ENCODE results near the gene TATDN3. TPM values are rescaled to one million over a fixed set of nuclear protein-coding genes. Genes with fewer than 3 reads are reported as not detected.
"Not testable (repeated sequence)": the region's sequence is repeated elsewhere in the genome, so short reads cannot be mapped to it uniquely, and the experiment has no call there.

TATDN3 gene
- total RNA-seq, 1 experiment from 2014 or later: 10.3 TPM

DNA sequence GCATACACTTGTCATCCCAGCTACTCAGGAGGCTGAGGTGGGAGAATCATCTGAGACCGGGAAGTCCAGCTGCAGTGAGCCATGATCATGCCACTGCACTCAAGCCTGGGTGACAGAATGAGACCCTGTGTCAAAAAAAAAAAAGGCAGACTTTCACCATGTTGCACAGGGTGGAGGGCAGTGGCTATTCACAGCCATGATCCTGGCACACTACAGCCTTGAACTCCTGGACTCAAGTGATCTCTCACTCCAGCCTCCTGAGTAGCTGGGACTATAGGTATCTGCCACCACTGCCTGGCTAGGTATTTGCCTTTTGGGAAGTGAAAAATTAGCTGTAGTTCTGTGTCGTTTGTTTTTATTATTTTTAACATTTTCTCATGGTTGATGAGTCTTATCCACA is 36.7 kb downstream of the TATDN3 start:
- H3K4me1 Mint-ChIP-seq (ENCODE audit: low read depth, unreplicated experiment): peaks cover 7% of the 10 kb centered on the region
- intact Hi-C loops (cut with micrococcal nuclease; ENCODE audit: unreplicated experiment): no loop called here
- CTCF ChIA-PET: interaction anchor here (0.5 to 0.6 kb wide), 2 partner anchors 214 to 422 kb away, joined by 3 read pairs; no protein-coding TSS in a partner anchor
- H3K27ac Mint-ChIP-seq (ENCODE audit: unreplicated experiment): no peak overlapping the region
- BruUV-seq (replicated peaks): no TSS peak
- TF ChIP-seq CTCF (IDR thresholded peaks at IDR 0.05; ENCODE audit: unreplicated experiment): no peak
- H3K9me3 Mint-ChIP-seq (ENCODE audit: low read depth, unreplicated experiment): peaks cover 17% of the 10 kb centered on the region
- no peak overlapping the region for H3K4me3 Mint-ChIP-seq (ENCODE audit: low read depth, unreplicated experiment)
- no peak for DNase-seq
- H3K36me3 Mint-ChIP-seq (ENCODE audit: insufficient read depth, unreplicated experiment): peaks cover 4% of the 10 kb centered on the region
- H3K27me3 Mint-ChIP-seq (ENCODE audit: unreplicated experiment): no peaks in the 10 kb centered on the region

DNA sequence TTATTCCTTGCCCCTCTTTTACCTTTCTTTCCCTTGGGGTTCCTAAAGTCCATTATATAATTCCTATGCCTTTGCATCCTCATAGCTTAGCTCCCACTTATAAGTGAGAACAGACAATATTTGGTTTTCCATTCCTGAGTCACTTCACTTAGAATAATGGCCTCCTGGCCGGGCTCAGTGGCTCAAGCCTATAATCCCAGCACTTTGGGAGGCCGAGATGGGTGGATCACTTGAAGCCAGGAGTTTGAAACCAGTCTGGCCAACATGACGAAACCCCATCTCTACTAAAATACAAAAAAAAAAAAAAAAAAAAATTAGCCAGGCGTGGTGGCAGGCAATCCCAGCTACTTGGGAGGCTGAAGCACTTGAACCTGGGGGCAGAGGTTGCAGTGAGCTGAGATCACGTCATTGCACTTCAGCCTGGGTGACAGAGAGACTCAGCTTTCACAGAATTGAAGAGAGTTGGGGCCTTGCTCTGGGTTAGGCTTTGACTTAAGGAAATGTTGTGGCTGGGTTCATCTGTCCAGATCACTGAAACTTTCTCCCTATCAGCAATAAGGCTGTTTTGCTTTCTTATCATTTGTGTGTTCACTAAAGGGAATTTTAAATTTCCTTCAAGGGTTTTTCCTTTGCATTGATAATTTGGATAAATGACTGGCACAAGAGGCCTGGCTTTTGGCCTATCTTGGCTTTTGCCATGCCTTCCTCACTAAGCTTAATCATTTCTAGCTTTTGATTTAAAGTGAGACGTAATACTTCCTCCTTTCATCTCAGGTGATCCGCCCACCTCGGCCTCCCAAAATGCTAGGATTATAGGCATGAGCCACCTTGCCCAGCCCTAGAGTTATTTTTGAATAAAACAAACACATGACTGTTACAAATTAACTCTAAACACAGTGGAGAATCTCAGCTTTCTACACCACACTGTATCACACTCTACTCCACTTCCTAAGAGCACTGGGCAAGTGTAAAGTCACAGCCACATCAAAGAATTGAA is 41.8 kb downstream of the TATDN3 start:
- intact Hi-C loops (cut with micrococcal nuclease; ENCODE audit: unreplicated experiment): loop anchor here (2.0 kb wide), 1 partner anchor 25 kb away; the partner anchor contains the start of gene FLVCR1
- peak overlapping the region; percentile 48 for H3K4me3 Mint-ChIP-seq (ENCODE audit: low read depth, unreplicated experiment)
- H3K9me3 Mint-ChIP-seq (ENCODE audit: low read depth, unreplicated experiment); H3K27me3 Mint-ChIP-seq (ENCODE audit: unreplicated experiment); H3K36me3 Mint-ChIP-seq (ENCODE audit: insufficient read depth, unreplicated experiment); BruUV-seq (replicated peaks): not testable (repeated sequence)
- CTCF ChIA-PET: interaction anchor here (0.6 to 1.9 kb wide), 16 partner anchors 12 to 1182 kb away, joined by 3 to 18 read pairs (median 4); partner anchors contain the start of gene FLVCR1
- peak overlapping the region; percentile 88 for H3K27ac Mint-ChIP-seq (ENCODE audit: unreplicated experiment)
- peaks cover 27% of the 10 kb centered on the region for H3K4me1 Mint-ChIP-seq (ENCODE audit: low read depth, unreplicated experiment)
- DNase-seq: peak; percentile 87

DNA sequence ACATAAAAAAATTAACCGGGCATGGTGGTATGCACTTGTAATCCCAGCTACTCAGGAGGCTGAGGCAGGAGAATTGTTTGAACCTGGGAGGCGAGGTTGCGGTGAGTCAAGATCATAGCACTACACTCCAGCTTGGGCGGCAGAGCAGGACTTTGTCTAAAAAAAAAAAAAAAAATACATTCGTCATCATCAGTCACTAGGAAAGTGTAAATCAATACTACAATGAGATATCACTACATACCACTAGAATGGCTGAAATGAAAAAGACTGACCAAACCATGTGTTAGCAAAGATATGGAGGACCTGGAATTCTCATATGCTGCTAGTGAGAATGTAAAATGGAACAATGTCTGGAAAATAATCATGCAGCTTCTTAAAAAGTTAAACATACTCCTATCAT is 46.5 kb downstream of the TATDN3 start:
- intact Hi-C loops (cut with micrococcal nuclease; ENCODE audit: unreplicated experiment): no loop called here
- Mint-ChIP-seq H3K27ac (ENCODE audit: unreplicated experiment) (peak overlapping the region; percentile 42), H3K27me3 (ENCODE audit: unreplicated experiment) (no peaks in the 10 kb centered on the region), H3K36me3 (ENCODE audit: insufficient read depth, unreplicated experiment) (peaks cover 8% of the 10 kb centered on the region), H3K4me3 (ENCODE audit: low read depth, unreplicated experiment) (no peak overlapping the region), H3K9me3 (ENCODE audit: low read depth, unreplicated experiment) (no peaks in the 10 kb centered on the region), H3K4me1 (ENCODE audit: low read depth, unreplicated experiment) (peaks cover 22% of the 10 kb centered on the region)
- TF ChIP-seq CTCF (IDR thresholded peaks at IDR 0.05; ENCODE audit: unreplicated experiment): no peak
- CTCF ChIA-PET: interaction anchor here (1.3 to 1.4 kb wide), 2 partner anchors 19 to 23 kb away, joined by 3 read pairs; no protein-coding TSS in a partner anchor
- no TSS peak for BruUV-seq (replicated peaks)
- peak; percentile 40 for DNase-seq

DNA sequence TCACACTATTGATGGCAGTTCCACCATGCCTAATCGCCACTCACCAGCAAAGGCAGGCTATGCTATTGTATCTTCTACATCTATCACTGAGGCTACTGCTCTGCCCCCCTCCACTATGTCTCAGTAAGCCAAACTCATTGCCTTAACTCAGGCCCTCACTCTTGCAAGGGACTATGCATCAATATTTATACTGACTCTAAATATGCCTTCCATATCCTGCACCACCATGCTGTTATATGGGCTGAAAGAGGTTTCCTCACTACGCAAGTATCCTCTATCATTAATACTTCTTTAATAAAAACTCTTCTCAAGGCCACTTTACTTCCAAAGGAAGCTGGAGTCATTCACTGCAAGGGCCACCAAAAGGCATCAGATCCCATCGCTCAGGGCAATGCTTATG is 52.8 kb downstream of the TATDN3 start:
- CTCF ChIA-PET; H3K27ac Mint-ChIP-seq (ENCODE audit: unreplicated experiment); H3K27me3 Mint-ChIP-seq (ENCODE audit: unreplicated experiment); DNase-seq; H3K4me3 Mint-ChIP-seq (ENCODE audit: low read depth, unreplicated experiment); H3K4me1 Mint-ChIP-seq (ENCODE audit: low read depth, unreplicated experiment); BruUV-seq (replicated peaks); intact Hi-C loops (cut with micrococcal nuclease; ENCODE audit: unreplicated experiment); H3K9me3 Mint-ChIP-seq (ENCODE audit: low read depth, unreplicated experiment); H3K36me3 Mint-ChIP-seq (ENCODE audit: insufficient read depth, unreplicated experiment): not testable (repeated sequence)

DNA sequence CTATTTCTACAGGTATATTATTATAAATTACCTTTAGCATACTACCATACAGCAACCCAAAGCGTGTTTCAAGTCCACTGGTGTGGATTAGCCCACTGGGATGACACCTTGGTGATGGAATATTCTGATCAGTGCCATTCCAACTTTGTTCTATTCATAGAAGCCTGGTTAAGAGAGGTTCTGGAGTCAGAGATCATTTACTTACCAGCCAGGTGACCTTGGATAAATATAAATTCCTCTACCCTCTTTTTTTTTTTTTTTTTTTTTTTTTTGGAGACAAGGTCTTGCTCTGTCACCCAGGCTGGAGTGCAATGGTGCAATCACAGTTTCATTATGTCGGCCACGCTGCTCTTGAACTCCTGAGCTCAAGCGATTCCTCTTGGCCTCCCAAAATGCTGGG is 55.9 kb downstream of the TATDN3 start, which contains the start of gene SPATA45:
Gene SPATA45, minus strand, starts transcription at position 101 of the 400 bp plus-strand sequence. CDS start 11,500 bp downstream, outside the sequence.
- Mint-ChIP-seq H3K27me3 (ENCODE audit: unreplicated experiment) (no peaks in the 10 kb centered on the region), H3K4me1 (ENCODE audit: low read depth, unreplicated experiment) (no peaks in the 10 kb centered on the region), H3K36me3 (ENCODE audit: insufficient read depth, unreplicated experiment) (peaks cover 5% of the 10 kb centered on the region), H3K27ac (ENCODE audit: unreplicated experiment) (no peak within 1 kb of the TSS), H3K4me3 (ENCODE audit: low read depth, unreplicated experiment) (no peak within 1 kb of the TSS), H3K9me3 (ENCODE audit: low read depth, unreplicated experiment) (peaks cover 2% of the 10 kb centered on the region)
- CTCF ChIA-PET: no interaction called here
- no peak for DNase-seq
- no TSS peak for BruUV-seq (replicated peaks)
- no peak for TF ChIP-seq CTCF (IDR thresholded peaks at IDR 0.05; ENCODE audit: unreplicated experiment)
- intact Hi-C loops (cut with micrococcal nuclease; ENCODE audit: unreplicated experiment): no loop called here
